ENCODE measurements around the gene MOB3B.

MOB3B gene

GRCh38 chr9:27541740-27542139, 12.1 kb upstream of the MOB3B start:
- DNase-seq (ENCODE audit: low read depth in 2 of 2), result no peak

DNA sequence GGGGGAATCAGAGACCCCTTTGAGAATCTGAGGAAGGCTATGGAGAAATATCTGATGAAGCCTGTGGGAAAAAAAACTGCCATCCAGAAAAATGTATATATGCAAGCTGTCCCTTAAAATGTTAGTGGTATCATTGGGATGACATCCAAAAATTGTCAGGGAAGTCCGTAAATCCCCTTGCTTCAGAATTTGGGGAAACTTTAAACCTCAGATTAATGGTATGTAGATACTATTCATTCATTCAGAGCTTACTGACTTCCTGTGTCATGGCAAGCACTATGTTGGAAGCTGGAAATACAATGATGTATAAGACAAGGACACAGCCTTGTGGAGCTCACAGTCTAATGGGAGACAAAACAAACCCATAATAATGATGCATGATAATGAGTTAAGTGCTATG, 10.9 kb upstream of the MOB3B start:
- DNase-seq (ENCODE audit: low read depth in 2 of 2), result no peak

DNA sequence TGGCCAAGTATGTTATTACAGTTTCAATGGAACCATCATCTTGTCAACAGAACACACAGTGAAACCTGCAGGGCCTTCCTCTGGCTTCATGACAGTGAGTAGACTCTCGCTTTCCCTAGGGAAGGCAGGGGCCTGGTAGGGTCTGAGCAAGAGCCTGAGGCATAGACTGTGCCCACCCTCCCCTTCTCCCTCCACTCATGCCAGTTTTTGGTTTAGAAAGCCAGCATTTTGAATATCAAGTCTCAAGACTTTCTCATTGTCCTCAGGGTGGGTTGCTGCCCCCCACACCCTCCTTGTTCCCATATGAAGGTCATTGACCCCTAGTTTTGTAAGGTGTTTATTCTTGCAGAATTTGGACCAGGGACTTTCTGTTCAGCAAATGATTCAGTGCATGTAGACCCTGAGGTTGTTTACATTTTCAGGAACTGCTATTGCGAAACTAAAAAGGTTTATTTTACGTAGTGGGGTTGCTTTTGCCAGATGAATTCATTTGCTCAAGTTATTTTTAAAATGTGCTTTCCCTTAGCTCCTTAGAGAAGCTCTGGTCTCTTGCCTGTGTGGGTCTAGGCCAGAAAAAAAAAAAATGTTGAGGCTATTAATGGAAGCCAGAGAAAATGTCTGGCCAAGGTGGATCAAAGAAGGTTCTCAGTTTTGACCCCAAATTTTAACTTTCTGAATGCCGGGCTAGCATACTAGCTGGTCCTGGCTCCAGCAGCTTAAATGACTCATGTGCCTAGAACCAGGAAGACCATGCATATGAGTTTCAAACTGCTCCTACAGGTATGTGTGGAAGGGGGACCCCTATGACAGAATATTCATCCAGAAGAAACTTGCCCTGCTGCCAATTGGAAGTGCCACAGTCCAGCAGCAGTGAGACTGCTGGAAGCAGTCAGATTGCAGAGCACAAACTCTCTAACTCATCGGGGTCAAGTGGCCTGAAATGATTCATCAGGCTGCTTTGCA, 10.1 kb upstream of the MOB3B start:
- no peak for DNase-seq (ENCODE audit: low read depth in 2 of 2)

DNA sequence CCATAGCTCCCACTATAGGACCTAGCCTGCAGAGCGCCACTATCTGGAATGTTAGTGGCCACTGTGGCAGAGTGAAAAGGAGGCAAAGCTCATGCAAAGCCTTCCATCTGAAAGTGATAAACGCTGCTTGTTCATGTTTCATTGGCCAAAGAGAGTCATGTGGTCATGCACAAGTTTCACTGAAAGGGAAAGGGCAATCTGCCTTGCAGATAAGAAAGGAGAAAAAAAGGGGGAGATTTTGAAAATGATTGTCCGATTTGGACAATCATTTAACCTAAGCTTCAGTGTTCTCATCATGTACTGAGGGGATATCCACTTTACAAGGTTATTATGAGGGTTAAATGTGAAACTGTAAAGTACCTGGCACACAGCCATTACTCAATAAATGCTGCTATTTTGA, 9.0 kb upstream of the MOB3B start:
- DNase-seq (ENCODE audit: low read depth in 2 of 2), result no peak

DNA sequence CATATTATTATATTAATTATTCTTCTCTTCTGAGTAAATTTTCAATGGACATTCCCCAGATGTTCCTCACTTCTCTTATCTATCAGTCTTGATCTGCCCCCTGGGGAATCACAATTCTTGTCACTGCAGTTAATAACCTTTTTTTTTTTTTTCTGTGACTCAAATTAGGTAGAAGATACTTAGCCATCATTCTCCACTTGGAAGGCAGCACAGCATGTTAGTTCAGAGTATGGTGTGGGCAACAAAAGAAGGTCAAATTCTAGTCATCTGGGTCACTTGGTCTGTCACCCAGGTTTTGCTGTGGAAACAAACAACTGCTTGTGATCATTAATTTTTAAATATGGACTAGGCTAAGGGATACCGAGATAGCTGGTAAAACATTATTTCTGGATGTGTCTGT, 8.1 kb upstream of the MOB3B start:
- no peak for DNase-seq (ENCODE audit: low read depth in 2 of 2)

- no peak for DNase-seq (ENCODE audit: low read depth in 2 of 2)
Observed at GRCh38 chr9:27537027-27537435, 7.4 kb upstream of the MOB3B start.

- DNase-seq (ENCODE audit: low read depth in 2 of 2), result no peak
Observed at GRCh38 chr9:27536168-27536567, 6.6 kb upstream of the MOB3B start.

DNA sequence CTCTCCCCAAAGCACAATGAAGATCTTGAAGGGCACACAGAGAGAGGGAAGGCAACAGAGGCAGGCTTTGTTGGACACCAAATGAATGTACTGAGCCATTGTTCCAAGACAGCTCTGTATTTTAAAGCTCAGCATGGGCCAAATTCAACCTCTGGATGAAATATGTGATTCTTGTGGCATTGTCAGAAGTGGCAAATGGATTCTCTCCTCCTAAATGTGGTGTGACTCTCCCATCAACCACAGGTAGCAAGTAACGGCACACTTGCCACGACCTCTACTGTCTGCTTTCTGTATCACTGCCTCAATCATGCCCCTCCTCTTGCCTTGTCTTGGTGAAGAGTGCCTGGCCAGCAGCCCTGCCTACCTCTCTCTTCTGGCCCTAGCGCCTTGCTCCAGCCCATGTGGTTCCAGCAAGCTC, 6.1 kb upstream of the MOB3B start:
- no peak for DNase-seq (ENCODE audit: low read depth in 2 of 2)

DNA sequence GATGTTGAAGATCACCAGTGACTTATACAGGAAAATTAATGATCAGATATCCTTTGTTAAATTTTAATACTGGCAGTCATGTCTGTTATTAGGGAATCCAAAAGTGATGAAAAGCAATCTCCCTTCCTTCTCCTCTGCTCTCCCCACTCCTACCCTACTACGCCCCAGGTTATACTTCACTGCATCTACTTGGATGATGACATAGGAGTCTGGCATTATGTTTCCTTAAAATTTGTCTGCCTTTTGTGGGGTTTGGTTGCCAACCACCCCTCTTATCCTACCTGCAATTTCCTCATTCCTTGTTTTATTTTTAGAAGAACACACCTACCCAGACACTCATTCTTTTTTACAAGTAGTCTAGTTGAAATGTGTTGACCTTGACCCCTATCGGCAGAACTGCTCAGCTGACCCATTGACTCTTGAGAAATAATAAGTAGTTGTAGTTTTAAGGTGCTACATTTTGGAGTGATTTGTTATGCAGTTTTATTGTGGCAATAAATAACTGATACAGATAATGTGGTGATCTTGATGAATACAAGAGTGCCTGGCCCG, 5.1 kb upstream of the MOB3B start:
- DNase-seq (ENCODE audit: low read depth in 2 of 2), result no peak

DNA sequence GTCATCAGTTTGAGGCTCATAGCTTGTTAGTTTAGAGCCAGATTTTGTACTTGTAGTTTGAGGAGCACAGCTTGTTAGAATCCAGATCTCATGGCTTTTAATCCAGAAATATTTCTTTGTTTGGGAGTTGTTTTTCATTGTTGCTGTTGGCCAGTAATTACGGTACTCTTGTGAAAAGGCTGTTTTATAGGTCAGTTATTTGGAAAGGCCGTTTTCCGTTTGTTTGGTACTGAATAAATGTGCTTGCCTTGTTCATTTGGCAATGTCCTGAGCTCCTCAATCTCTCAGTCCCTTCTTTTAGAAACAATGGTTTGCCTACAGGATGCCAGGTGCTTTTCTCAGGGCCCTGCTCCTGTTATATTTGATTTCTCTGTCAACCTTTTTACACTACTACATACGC, 4.5 kb upstream of the MOB3B start:
- DNase-seq (ENCODE audit: low read depth in 2 of 2), result no peak

- DNase-seq (ENCODE audit: low read depth in 2 of 2), result no peak
Observed at GRCh38 chr9:27533311-27533710, 3.7 kb upstream of the MOB3B start.

- no peak for DNase-seq (ENCODE audit: low read depth in 2 of 2)
Observed at GRCh38 chr9:27532046-27532445, 2.4 kb upstream of the MOB3B start.

DNA sequence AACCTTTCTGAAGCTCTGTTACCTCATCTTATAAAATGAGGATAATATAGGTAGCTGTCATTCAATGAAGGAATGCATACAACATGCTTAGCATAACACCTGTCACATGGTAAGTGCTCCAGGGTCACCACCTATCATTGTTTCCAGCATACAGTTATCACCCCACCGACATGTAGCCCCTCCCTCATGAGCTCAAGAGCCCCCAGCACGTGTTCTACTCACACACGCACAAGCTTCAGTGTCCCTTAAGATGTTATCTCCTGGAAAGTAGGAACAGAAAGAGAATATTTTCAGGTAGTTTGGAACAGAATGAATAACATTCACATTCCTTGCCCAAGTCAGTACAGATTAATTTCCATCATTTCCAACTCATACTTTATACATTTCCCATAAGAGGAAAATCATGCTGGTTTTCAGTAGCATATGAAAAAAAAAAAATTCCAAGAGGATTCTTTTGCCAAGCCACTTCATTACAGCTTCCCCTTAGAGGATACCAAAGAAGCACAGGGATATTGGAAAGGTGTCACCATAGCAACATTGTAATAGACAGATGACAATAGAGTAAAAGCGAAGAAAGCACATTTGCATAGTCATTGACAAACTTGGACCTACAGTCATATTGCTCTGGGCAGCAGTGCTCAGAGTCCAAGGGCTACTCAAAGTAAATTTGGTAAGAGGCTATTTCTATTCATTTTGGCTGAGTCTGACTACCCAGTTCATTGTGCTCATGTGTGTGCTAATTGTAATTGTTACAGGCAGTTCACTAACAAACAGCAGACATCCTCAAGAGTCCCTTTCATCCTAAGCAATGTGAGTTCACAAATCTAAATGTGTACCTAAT, 1.5 kb upstream of the MOB3B start:
- no peak for DNase-seq (ENCODE audit: low read depth in 2 of 2)

GRCh38 chr9:27528886-27529315, 713 bp downstream of the MOB3B start:
- DNase-seq (ENCODE audit: low read depth in 2 of 2), result no peak

DNA sequence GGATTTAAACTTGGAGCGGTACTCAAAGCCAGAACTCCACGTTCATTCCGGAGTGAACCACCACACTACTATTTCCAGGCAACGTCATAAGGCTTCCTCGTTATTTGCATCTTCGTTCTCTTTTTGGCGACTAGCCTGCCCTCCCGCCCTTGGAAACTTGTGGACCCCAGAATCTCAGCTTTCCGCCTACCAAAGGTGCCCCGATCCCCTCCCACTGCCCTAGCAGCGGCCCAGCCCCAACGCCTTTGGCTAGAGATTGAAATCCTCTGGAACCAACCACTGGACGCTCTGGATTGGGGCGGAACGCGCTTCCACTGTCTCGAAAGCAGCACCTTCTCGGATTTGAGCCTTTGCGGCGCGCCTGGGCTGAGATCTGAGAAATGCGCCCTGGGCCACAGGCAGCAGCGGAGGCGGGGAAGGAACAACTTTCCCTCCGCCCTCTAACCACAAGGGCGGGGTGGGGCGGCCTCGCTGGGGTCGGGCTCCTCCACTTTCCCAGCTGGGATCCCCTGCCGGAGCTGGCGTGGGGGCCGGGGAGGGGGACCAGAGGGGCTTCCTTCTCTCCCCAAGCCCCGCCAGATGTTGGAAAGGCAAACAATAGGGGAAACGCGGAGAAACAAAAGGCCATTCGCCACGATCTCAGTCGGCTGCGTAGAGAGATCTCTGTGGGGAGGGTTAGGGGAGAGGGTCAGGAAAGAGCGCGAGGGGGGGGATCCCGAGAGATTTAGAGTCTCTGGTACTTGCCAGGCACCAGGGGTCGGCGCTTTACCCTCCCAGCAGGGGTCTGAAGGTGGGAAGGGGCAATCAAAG, 1.3 kb downstream of the MOB3B start:
- DNase-seq (ENCODE audit: low read depth in 2 of 2), result no peak

- DNase-seq (ENCODE audit: low read depth in 2 of 2), result no peak
Observed at GRCh38 chr9:27527702-27528075, 1.9 kb downstream of the MOB3B start.

- DNase-seq (ENCODE audit: low read depth in 2 of 2), result no peak
Observed at GRCh38 chr9:27524236-27524635, 5.4 kb downstream of the MOB3B start, which contains the start of gene IFNK. IFNK (plus strand) TSS chr9:27524290; CDS start chr9:27524337, 47 bp downstream.

DNA sequence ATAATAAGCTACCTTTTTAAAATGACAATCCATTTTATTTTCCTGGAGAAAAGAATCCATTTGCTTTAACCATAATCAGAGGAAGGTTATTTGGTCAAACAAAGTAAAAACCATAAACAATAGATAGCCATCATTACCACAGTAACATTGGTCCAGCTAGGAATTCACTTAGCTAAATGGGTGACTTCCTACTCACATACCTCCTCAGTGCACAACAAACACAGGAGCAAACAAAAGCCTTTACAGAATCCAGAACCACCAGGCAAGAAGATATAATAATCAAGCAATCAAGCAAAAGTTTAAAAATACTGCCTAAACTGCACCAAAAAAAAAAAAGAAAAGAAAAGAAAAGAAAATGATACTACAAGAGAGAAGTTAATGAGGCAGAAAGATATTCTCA, 6.5 kb downstream of the MOB3B start:
- no peak for DNase-seq (ENCODE audit: low read depth in 2 of 2)

- no peak for DNase-seq (ENCODE audit: low read depth in 2 of 2)
Observed at GRCh38 chr9:27520986-27521385, 8.6 kb downstream of the MOB3B start.

- no peak for DNase-seq (ENCODE audit: low read depth in 2 of 2)
Observed at GRCh38 chr9:27519466-27520465, 9.8 kb downstream of the MOB3B start.
